ENCODE measurements around the gene LCLAT1. TPM values are rescaled to one million over a fixed set of nuclear protein-coding genes. Genes with fewer than 3 reads are reported as not detected.

Gene LCLAT1
- polyA plus RNA-seq, 2 of the 4 experiments (the other 2 are of a cell fraction): 19.5 to 71.0 TPM

DNA sequence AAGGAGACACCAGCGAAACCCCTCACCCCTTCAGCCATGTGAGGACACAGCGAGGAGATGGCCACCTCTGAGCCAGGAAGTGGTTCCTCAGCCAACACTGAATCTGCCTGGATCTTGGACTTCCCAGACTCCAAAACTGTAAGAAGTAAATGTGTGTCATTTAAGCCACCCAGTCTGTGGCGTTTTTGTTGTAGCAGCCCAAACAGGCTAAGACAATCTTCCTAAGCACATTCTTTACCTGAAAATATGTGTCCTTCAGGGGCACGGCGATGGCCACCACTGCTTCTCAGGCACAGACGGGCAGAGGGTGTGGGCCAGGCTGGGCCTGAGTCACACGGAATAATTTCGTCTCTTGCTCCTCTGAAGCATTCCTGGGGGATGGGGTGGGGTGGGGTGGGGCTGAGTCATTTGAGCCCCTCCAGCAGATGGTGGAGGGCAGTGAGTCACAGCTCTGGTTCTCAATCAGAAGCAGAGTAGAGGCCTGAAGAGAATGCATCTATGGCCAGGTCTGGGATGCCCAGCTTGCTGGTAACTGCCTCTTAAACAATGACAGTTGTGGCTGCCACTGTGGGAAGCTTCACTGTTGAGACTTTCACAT is 217.8 kb downstream of the LCLAT1 start (continued):
- TF ChIP-seq MAFK (IDR thresholded peaks at IDR 0.05; ENCODE audit: partially characterized antibody) (no peak), CBX2 (IDR thresholded peaks at IDR 0.05; ENCODE audit: borderline replicate concordance, low read depth) (no peak), JUN (IDR thresholded peaks at IDR 0.05) (peak in 1 of 2 experiments; percentile 43; a peak in 2 of 5 replicates), SMC3 (IDR thresholded peaks at IDR 0.05) (peak; percentile 28; the same call in 1 of the 3 replicates), FOSL2 (IDR thresholded peaks at IDR 0.05) (peak; percentile 95), FOSL2 (CRISPR knock-in tag; IDR thresholded peaks at IDR 0.05) (peak; percentile 88), JUNB (IDR thresholded peaks at IDR 0.05) (peak; percentile 84), HOXB5 (CRISPR knock-in tag; IDR thresholded peaks at IDR 0.05) (peak; percentile 78; the same call in 1 of the 2 replicates), CHD4 (IDR thresholded peaks at IDR 0.05; ENCODE audit: borderline replicate concordance) (no peak), NPAS2 (CRISPR knock-in tag; IDR thresholded peaks at IDR 0.05; ENCODE audit: borderline replicate concordance) (no peak)

DNA sequence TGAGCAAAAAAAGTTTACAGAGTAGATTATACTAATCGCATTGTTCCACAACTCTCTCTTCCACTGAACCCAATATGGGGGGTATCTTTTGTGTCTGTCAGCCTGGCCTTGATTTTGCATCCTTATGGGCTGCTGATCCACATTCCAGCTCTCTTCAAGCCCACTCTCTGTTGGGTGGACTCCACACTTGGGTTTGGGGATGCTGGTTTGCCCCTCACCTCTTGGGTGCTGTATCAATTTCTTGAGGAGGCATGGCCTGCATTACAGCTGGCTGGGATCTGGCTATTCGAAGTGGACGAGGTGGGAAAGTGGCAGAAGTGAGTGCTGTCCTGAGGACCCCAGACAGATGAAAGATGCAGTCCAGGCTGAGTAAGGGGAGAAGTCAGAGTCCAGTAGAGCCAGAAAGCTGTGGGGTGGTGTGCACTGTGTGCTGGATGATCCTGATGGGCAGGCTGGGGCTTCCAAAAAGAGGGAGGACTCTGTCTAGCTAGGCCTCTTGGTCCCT is 218.8 kb downstream of the LCLAT1 start:
- 77% methylated on average over 3 of the region's 3 CpGs for WGBS (ENCODE audit: missing lambda C conversion rate)
- FAIRE-seq (no peak), DNase-seq (ENCODE audit: low read depth in 1 of 2, low spot score in 1 of 2) (no peak), ATAC-seq (peak; percentile 14 to 35; a peak in 5 of 6 replicates)
- ChIA-PET CTCF (interaction anchor here (0.7 to 2.4 kb wide), 9 partner anchors 12 to 518 kb away, joined by 3 to 9 read pairs (median 4); no protein-coding TSS in a partner anchor), POLR2A (interaction anchor here (1.0 to 1.1 kb wide), 2 partner anchors 240 to 433 kb away, joined by 3 read pairs; no protein-coding TSS in a partner anchor)
- H3K27ac ChIP-seq: peak overlapping the region; percentile 77 to 89
- peaks cover 43% of the 10 kb centered on the region for H3K4me1 ChIP-seq
- H3K4me3 ChIP-seq: no peak overlapping the region
- H3K4me2 ChIP-seq: peak overlapping the region; percentile 61
- TF ChIP-seq JUNB (IDR thresholded peaks at IDR 0.05) (no peak), ZFP36 (IDR thresholded peaks at IDR 0.05; ENCODE audit: borderline replicate concordance, partially characterized antibody) (no peak), FOSL2 (IDR thresholded peaks at IDR 0.05) (no peak), FOSL2 (CRISPR knock-in tag; IDR thresholded peaks at IDR 0.05) (no peak), RNF2 (IDR thresholded peaks at IDR 0.05; ENCODE audit: borderline replicate concordance, low read depth) (no peak), CHD2 (IDR thresholded peaks at IDR 0.05; ENCODE audit: low read length, partially characterized antibody) (no peak), CHD4 (IDR thresholded peaks at IDR 0.05; ENCODE audit: borderline replicate concordance) (no peak), PHF8 (IDR thresholded peaks at IDR 0.05; ENCODE audit: borderline replicate concordance, low read depth) (no peak)
- TF ChIP-seq, protein P1, sequence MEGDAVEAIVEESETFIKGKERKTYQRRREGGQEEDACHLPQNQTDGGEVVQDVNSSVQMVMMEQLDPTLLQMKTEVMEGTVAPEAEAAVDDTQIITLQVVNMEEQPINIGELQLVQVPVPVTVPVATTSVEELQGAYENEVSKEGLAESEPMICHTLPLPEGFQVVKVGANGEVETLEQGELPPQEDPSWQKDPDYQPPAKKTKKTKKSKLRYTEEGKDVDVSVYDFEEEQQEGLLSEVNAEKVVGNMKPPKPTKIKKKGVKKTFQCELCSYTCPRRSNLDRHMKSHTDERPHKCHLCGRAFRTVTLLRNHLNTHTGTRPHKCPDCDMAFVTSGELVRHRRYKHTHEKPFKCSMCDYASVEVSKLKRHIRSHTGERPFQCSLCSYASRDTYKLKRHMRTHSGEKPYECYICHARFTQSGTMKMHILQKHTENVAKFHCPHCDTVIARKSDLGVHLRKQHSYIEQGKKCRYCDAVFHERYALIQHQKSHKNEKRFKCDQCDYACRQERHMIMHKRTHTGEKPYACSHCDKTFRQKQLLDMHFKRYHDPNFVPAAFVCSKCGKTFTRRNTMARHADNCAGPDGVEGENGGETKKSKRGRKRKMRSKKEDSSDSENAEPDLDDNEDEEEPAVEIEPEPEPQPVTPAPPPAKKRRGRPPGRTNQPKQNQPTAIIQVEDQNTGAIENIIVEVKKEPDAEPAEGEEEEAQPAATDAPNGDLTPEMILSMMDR (IDR thresholded peaks at IDR 0.05): no peak
- TF ChIP-seq, protein P2, sequence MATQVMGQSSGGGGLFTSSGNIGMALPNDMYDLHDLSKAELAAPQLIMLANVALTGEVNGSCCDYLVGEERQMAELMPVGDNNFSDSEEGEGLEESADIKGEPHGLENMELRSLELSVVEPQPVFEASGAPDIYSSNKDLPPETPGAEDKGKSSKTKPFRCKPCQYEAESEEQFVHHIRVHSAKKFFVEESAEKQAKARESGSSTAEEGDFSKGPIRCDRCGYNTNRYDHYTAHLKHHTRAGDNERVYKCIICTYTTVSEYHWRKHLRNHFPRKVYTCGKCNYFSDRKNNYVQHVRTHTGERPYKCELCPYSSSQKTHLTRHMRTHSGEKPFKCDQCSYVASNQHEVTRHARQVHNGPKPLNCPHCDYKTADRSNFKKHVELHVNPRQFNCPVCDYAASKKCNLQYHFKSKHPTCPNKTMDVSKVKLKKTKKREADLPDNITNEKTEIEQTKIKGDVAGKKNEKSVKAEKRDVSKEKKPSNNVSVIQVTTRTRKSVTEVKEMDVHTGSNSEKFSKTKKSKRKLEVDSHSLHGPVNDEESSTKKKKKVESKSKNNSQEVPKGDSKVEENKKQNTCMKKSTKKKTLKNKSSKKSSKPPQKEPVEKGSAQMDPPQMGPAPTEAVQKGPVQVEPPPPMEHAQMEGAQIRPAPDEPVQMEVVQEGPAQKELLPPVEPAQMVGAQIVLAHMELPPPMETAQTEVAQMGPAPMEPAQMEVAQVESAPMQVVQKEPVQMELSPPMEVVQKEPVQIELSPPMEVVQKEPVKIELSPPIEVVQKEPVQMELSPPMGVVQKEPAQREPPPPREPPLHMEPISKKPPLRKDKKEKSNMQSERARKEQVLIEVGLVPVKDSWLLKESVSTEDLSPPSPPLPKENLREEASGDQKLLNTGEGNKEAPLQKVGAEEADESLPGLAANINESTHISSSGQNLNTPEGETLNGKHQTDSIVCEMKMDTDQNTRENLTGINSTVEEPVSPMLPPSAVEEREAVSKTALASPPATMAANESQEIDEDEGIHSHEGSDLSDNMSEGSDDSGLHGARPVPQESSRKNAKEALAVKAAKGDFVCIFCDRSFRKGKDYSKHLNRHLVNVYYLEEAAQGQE (IDR thresholded peaks at IDR 0.05): no peak
- peaks cover 48% of the 10 kb centered on the region for H3K9me3 ChIP-seq
